Measurements from ENCODE around the gene FAM180B.
"Not testable (repeated sequence)": the region's sequence is repeated elsewhere in the genome, so short reads cannot be mapped to it uniquely, and the experiment has no call there.

Gene FAM180B, protein sequence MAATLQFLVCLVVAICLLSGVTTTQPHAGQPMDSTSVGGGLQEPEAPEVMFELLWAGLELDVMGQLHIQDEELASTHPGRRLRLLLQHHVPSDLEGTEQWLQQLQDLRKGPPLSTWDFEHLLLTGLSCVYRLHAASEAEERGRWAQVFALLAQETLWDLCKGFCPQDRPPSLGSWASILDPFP
- 0.05 to 0.58 (median 0.32) reads per million in 3 experiments for total RNA-seq

DNA sequence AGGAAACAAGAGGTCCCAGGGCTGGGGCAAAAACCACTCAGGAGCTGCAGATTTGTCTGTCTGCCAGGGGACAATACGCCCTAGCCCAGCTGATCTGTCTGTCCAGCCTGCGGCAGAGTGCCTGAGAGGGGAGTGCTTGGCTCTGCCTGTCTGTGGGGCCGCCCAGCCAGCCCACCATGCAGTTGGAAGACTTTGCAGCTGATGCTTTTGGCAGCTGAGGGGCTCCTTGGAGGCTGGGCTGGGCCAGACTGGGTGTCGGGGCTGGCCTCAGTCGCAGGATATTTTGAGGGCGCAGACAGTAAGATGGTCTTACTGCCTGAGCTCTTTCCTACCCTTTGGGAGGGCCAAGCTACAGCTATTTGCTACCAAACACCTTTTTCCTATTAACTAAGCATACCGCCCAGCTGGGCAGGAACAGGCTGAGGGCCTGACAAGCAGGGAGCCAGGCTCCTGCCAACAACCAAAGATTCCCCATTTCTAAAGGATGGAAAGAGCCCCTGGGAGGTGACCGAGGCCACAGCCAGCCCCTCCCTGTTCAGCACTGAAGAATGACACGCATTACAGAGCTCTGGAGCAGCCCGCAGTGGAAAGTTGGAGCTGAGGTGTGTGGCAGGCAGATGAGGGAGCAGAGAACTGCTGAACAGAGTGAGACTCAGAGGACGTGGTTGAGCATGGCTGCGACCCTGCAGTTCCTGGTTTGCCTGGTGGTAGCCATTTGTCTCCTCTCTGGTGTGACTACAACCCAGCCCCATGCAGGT lies at the start of gene FAM180B:
FAM180B (plus strand) TSS at position 581 of the 758 bp plus-strand sequence; CDS start at position 672, 91 bp downstream.
- no peak for DNase-seq

DNA sequence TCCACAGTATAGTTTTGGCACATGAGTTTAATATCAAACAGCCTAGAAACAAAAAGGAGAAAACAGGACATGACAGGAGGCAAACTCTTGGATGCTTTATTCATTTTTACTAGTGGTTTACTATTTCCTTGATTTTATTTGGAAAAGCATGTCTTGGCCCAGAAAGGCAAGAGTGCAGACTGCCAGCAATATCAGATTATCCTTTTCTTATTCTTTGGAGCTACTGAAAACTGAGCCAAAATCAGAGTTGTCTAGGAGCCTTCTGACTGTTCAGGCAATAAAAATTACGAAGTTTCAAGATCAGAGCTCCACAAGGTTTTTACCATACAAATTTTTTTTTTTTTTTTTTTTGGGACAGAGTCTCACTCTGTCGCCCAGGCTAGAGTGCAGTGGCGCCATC lies 49.6 kb upstream of the FAM180B start:
- no peak for DNase-seq

DNA sequence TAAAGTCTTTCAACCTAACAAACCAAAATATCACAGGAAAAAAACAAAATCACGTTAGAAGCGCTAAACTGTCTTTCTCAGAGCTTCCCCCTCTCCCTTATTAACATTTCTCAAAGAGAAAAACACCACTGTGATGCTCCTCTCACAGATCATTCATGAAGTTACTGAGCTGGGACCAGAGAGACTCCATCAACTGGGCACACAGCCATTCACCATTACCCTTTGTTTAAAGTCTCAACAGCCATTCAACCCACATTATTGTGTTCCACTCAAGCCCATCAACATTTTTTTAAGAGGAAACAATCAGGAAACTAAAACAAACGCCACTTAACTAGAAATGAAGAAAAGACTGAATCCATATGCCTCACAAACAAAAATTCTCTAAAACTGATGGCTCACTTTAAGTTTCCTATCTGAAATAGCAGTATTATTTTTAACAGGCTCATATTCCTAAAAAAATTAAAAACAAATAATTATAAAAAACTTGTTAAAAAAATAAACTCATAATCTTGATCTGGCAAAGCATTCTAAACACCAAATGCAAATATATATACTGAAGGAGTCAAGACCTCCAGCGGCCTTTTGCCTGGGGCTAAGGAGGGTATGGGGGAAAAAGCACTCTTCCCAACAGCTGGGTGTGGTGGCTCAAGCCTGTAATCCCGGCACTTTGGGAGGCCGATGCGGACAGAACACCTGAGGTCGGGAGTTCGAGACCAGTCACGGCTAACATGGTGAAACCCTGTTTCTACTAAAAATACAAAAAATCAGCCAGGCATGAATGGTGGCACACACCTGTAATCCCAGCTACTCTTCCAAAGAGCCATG lies 47.5 kb upstream of the FAM180B start:
- no peak for DNase-seq

DNA sequence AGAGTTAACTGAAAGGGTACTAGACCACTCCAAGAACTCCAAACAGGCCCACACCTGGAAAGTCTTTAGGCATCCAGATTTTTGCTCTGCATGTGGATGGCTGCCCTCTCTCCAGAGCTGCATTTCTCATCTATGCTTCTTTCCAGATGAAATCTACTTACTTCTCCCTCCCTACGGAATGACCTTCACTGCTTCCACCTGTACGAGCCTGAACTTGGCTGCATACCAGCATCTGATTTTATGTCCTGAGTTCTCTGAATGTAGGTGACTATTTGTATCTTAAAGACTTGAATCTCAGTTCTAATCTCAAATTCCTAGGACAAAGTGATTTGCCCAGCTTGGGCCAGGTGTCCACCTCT lies 46.8 kb upstream of the FAM180B start:
- no peak for DNase-seq

DNA sequence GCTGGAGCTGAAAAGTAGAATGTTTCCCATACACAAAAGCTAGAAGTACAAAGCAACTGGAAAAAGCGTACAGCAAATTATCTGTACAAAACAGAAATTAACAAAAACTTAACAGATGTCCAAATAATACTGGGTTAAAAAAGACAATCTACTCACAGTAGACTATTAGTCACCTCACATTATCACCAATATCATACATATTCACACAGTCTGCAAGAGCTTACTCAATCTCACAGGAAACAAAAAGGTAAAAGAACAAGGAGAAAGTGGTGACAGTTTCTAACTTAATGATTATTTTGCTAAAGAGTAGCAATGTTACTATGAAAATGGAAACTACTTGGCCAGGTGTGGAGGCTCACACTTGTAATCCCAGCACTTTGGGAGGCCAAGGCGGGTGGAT lies 45.4 kb upstream of the FAM180B start:
- no peak for DNase-seq

DNA sequence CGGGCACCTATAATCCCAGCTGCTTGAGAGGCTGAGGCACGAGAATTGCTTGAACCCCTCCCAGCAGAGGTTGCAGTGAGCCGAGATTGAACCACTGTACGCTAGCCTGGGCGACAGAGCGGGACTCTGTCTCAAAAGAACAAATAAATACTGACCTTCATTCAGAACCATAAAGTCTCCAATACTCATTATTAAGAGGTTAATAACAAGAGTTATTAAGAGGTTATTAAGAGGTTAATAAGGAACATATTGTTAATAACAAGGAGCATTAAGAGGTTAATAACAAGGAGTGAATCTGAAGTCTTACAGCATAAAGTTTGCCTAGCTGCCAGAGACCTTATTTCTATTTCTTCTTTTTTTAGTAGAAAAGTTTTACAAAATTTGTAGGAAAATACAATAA lies 41.2 kb upstream of the FAM180B start:
- no peak for DNase-seq

DNA sequence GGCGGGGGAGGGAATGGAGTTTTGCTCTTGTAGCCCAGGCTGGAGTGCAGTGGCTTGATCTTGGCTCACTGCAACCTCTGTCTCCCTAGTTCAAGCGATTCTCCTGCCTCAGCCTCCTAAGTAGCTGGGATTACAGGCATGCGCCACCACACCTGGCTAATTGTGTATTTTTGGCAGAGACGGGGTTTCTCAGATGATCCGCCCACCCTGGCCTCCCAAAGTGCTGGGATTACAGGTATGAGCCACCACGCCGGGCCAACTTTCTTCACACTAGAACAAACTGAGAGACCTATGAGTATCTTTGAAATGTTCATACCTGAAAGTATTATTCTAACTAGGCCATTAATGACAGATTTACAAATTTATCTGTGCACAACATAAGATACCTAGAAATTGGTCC lies 40.2 kb upstream of the FAM180B start:
- DNase-seq = not testable (repeated sequence)

DNA sequence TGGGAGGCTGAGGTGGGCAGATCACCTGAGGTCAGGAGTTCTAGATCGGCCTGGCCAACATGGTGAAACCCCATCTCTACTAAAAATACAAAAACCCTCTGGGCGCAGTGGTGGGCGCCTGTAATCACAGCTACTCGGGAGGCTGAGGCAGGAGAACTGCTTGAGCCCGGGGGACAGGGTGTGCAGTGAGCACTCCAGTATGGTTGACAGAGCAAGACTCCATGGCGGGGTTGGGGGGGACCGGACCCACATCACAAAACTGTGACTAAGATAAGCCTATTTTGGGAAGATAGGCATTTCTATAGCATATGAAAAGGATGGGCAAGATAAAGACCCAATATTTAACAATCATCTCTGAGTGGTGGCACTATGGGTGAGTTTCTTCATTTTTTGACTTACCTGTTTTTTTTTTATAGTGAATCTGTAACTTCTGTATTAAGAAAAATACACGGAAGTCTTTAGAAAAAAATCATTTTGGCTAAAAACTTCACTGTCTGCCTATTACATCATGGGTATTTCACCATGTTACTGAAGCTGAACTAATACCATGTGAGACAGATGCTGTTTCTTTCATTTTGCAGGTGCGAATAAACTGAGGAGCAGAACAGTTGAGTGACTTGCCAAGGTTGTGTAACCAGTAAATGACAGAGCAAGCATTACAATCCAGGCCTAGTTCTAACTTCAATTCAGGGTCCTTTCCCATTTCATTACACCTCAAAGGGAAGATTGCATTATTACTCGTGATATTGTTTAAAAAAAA lies 36.0 kb upstream of the FAM180B start:
- DNase-seq = no peak

DNA sequence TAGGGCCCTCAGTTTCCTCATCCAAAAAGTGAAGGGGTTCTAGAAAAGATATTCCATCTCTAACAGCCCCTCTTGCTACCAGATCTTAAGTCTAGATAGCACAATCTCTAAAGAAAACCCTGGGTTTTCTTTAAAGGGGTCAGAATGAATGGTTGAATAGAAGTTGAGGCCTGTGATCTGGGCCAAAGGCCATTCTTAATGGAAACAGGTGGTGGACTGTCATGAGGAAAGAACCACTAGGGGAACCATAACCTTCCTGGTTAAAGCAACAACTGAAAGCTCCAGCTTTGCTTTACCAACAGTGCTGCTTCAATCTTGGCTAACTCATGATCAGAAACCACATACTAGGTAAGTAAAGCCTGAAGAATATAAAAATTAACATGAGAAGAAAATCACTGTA lies 35.4 kb upstream of the FAM180B start:
- no peak for DNase-seq

DNA sequence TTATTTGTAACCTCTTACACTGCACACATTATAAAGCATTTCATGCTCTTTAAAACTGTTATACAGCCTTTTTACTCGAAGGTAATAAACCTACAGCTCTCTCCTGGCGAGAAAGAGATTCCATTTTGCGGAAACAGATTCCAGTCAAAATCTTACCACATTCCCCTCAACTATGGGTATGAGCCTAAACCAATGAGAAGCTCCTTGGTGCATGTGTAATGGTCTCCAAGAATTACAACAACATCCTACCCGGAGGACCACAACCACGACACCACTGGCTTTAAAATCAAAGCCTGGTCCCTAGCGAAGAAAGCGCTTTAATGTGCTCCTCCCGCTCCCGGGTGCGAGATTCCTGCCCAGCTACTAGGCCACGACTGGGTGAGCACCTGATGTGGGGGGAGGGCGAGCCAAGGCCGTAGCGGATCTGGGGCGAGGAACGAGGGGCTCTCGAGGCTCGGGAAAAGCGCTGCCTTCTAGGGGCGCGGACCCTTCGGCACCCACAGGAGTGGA lies 34.4 kb upstream of the FAM180B start:
- DNase-seq = peak; percentile 15

DNA sequence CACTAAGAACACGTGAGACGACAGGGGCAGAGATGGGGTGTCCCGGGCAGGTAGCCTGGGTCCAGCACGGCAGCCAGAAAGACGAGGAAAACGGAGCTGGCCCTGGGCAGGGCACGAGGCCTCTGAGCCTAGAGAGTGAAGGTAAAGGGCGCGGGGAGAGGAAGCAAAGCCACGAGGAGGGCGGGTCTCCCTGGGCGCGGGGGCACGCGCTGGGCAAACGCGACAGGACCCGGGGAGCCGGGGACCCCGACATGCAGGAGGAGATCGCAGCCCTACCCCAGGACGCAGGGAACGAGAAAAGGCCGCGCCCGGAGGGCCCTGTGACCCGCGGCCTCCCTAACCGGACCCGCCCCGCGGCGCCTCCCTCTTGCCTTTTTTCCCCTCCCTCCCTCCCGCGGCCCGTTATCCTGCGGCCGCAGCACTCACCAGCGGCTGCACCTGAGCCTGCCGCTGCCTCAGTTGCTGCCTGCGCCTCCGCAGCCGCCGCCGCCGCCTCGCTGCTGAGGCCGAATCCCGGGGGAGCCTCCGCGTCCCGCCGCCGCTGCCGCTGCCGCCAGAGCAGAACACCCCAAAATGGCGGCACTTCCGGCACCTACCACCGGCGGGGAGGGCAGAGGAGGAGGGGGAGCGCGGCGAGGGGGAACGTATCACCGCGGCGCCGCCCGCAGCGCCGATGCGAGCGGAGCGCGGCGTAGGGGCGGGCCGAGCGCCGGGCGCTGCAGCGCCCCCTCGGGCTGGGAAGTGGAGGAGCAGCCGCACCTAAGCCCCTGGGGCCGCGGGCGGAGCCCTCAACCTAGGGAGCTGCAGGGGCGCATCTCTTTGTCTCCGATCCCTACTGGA lies 33.7 kb upstream of the FAM180B start, which contains the start of gene CELF1:
CELF1 (minus strand) TSS at position 567 of the 840 bp plus-strand sequence. CDS start 53,609 bp downstream, outside the sequence.
- DNase-seq = peak; percentile 91

DNA sequence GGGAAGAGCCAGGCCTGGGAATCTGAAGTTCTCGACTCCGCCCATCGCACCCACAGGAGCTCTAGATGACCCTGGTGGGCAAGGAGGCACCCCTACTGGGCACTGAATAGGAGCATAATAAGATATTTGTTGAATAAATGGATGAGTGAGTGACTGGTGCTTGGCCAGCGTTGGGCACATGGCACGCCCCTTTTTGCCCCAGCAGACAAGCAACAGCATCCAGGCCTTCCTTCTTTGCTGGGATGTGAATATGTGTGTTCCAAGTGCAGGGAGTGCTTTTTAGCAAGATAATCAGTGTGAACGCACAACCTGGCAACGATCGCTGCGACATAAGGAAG lies 33.1 kb upstream of the FAM180B start:
- no peak for DNase-seq

DNA sequence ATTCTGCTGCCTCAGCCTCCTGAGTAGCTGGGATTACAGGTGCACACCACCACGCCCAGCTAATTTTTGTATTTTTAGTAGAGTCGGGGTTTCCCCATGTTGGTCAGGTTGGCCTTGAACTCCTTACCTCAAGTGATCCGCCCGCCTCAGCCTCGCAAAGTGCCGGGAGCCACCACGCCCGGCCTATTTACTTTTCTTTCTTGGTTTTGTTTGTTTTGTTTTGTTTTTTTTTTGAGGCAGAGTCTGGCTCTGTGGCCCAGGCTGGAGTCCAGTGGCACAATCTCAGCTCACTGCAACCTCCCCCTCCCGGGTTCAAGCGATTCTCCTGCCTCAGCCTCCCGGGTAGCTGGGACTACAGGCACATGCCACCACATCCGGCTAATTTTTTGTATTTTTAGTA lies 29.5 kb upstream of the FAM180B start:
- DNase-seq = not testable (repeated sequence)

DNA sequence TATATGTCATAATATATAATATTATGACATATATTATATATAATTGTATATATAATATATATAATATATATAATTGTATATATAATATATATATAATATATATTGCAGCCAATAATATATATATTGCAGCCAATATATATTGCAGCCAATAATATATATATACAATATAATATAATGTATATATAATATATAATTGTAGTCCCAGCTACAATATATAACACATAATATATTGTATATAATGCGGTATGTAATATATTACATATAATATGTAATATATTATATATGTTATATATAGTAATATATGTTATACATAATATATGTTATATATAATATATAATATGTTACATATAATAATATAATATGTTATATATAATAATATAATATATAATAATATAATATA lies 27.8 kb upstream of the FAM180B start:
- no peak for DNase-seq

DNA sequence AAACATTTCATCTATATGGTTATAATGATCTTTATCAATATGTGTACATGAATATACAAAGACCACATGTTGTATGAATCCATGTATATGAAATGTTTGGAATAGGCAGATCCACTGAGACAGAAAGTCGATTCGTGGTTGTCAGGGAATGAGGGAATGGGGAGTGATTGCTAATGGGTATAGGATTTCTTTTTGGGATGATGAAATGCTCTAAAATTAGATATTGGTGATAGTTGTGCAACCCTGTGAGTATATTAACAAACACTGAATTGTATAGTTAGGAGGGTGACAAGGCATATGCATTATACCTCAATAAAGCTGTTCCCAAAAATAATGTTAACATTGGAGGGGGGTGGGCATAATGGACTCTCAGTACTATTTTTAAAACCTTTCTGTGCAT lies 26.1 kb upstream of the FAM180B start:
- no peak for DNase-seq

DNA sequence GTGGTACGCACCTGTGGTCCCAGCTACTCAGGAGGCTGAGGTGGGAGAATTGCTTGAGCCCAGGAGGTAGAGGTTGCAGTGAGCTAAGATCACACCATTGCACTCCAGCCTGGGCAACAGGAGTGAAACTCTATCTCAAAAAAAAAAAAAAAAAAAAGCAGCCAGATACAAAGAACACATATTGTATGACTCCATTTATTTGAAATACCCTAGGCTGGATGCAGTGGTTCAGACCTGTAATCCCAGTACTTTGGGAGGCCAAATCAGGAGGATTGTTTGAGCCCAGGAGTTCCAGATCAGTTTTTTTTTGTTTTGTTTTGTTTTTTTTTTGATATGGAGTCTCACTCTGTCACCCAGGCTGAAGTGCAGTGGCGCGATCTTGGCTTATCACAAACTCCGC lies 24.1 kb upstream of the FAM180B start:
- not testable (repeated sequence) for DNase-seq

DNA sequence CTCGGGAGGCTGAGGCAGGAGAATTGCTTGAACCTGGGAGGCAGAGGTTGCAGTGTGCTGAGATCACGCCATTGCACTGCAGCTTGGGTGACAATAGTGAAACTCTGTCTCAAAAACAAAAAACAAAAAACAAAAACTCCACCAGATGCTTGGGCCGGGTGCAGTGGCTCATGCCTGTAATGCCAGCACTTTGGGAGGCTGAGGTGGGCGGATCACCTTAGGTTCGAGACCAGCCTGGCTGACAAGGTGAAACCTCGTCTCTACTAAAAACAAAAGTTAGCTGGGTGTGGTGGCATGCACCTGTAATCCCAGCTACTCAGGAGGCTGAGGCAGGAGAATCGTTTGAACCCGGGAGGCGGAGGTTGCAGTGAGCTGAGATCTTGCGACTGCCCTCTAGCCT lies 22.1 kb upstream of the FAM180B start:
- not testable (repeated sequence) for DNase-seq

DNA sequence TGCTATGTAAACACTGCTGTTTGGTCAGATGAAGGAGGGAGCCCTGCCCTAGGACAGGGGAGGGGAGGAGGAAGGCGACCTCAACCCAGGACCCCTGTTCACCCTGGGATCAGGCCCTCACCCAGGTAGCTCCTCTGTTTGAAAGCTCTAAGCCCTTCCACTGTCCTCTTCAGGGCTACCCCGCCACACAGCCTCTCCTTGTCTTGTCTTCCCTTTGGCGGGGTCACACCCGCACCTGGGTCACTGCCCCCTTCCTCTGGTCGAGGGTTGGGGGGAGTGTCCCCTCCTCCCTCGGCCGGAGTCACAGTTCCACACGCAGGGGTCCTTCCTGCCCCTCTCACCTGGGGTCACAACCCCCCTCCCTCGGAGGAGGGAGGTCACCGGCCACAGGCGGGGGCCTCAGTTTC lies 21.5 kb upstream of the FAM180B start:
- no peak for DNase-seq

DNA sequence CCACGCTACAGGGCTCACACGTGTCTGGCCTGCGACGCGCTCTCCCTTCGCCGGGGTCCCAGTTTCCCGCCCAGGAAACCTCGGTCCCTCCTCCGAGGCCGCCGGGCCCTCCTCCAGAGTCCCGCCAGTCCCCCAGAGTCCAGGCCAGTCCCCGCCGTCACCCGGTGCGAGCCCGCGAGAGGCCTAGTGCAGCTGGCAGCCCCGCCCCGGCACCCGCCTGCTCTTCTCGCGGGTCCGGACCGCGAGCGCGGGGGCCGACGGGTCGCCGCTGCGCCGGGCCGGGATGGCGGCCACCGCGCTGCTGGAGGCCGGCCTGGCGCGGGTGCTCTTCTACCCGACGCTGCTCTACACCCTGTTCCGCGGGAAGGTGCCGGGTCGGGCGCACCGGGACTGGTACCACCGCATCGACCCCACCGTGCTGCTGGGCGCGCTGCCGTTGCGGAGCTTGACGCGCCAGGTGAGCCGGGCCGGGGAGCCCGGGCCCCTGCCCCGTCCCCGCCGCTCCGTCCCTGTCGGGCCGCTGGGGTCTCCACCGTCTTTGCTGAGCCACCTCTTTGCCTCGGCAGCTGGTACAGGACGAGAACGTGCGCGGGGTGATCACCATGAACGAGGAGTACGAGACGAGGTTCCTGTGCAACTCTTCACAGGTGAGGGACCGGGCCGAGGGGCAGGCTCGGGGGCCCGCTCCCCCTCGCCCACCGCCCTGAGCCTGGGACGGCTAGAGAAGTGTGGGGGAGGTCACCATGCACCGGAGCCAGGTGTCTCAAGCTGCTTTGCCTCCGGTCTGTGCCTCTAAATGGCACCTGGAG lies 20.9 kb upstream of the FAM180B start, which contains the start of gene PTPMT1:
PTPMT1 (plus strand) TSS at position 260 of the 809 bp plus-strand sequence; CDS start at position 284, 24 bp downstream.
- peak; percentile 54 for DNase-seq

DNA sequence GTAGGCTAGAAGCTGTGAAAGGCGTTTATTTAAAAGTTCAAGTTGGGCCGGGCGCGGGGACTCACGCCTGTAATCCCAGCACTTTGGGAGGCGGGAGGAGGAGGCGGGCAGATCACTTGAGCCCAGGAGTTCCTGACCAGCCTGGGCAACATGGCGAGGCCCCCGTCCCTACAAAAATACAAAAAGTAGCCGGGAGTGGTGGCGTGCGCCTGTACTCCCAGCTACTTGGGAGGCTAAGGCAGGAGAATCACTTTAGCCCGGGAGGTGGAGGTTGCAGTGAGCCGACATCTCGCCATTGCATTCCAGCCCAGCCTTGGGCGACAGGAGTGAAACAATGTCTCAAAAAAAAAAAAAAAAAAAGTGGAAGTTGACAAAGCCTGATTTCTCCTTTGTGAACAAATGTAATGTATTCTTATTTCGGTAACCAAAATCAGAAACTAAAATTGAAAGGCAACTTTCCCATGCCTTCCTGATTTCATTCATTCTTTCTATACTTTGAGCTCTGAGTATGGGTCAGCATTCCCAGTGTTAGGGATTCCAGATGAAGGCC lies 20.3 kb upstream of the FAM180B start:
- no peak for DNase-seq
